Stimulated activated CD8-positive, alpha-beta memory T cell treated with anti-CD3 and anti-CD28 coated beads, Interleukin-7, amount 100 ng/mL, for 24 hours (primary cell): ENCODE measurements around the gene BMPR2.
"Not testable (repeated sequence)": the region's sequence is repeated elsewhere in the genome, so short reads cannot be mapped to it uniquely, and the experiment has no call there.

Experiments used
- DNase-seq: peaks from one replicate; pipeline ENCODE4 v3.0.0-alpha.2; 2020; ENCODE audit warnings: low read depth

BMPR2 gene

GRCh38 chr2:202452744-202453143 lies 76.6 kb downstream of the BMPR2 start:
- DNase-seq, result no peak

GRCh38 chr2:202454536-202454935 lies 78.4 kb downstream of the BMPR2 start:
- DNase-seq, result no peak

- DNase-seq, result no peak
These were observed 79.0 kb downstream of the BMPR2 start for GRCh38 chr2:202455114-202455513.

GRCh38 chr2:202460119-202460518 lies 84.0 kb downstream of the BMPR2 start:
- DNase-seq, result no peak

- no peak for DNase-seq
These were observed 103.0 kb downstream of the BMPR2 start for GRCh38 chr2:202479090-202479489.

- no peak for DNase-seq
These were observed 103.5 kb downstream of the BMPR2 start for GRCh38 chr2:202479610-202480009.

- no peak for DNase-seq
These were observed 110.2 kb downstream of the BMPR2 start for GRCh38 chr2:202486351-202486750.

GRCh38 chr2:202488671-202489070 lies 112.5 kb downstream of the BMPR2 start:
- no peak for DNase-seq

GRCh38 chr2:202490479-202490878 lies 114.4 kb downstream of the BMPR2 start:
- no peak for DNase-seq

GRCh38 chr2:202491514-202491913 lies 115.4 kb downstream of the BMPR2 start:
- no peak for DNase-seq

GRCh38 chr2:202494300-202495229 lies 118.4 kb downstream of the BMPR2 start:
- no peak for DNase-seq

GRCh38 chr2:202495230-202495604 lies 119.1 kb downstream of the BMPR2 start:
- DNase-seq, result no peak

GRCh38 chr2:202496835-202497472 lies 120.8 kb downstream of the BMPR2 start:
- DNase-seq, result not testable (repeated sequence)

GRCh38 chr2:202497473-202497866 lies 121.3 kb downstream of the BMPR2 start:
- not testable (repeated sequence) for DNase-seq

- not testable (repeated sequence) for DNase-seq
These were observed 123.7 kb downstream of the BMPR2 start for GRCh38 chr2:202499841-202500240.

GRCh38 chr2:202503276-202503675 lies 127.1 kb downstream of the BMPR2 start:
- DNase-seq, result not testable (repeated sequence)

- DNase-seq, result no peak
These were observed 132.6 kb downstream of the BMPR2 start for GRCh38 chr2:202508686-202509085.

- DNase-seq, result no peak
These were observed 134.8 kb downstream of the BMPR2 start for GRCh38 chr2:202510911-202511310.

GRCh38 chr2:202512176-202512575 lies 136.0 kb downstream of the BMPR2 start:
- DNase-seq, result no peak

GRCh38 chr2:202514732-202515131 lies 138.6 kb downstream of the BMPR2 start:
- DNase-seq, result no peak

GRCh38 chr2:202519453-202519852 lies 143.3 kb downstream of the BMPR2 start:
- no peak for DNase-seq

- DNase-seq, result no peak
These were observed 145.3 kb downstream of the BMPR2 start for GRCh38 chr2:202521470-202521869.

- no peak for DNase-seq
These were observed 153.3 kb downstream of the BMPR2 start for GRCh38 chr2:202529389-202529788.
